GM19099 (cell line): ENCODE measurements around the gene C2CD4C.

Experiments
- POLR2A ChIP-seq: IDR thresholded peaks from 3 replicates; pipeline ENCODE4 v1.6.1; 2011; ENCODE audit warnings: low read depth; ENCODE audit not compliant: insufficient read length; ENCODE audit errors: extremely low read depth

The C2CD4C gene

DNA sequence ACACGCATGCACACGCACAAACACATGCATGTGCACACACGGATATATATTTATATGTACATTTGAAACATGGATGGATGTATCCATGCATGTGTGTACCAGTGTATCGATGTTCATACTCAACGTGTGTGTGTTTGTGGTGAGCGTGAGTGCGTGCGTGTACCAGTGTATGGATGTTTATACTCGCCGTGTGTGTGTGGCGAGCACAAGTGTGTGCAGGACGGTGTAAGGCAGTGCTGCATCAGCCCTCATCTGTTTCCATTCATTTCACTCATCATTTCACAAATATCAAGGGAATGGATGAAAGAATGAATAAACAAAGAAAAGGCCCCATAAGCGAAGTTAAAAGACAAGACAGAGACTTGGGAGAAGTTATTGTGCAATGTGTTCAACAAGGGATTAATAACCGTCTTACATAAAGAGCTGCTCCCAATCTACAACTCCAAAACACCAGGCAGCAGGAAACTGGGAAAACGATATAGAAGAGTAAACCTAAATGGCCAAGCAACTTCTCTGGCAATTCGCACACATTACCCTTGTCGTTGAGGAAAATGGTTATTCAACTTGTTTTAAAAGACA, 42.7 kb downstream of the C2CD4C start:
- no peak for TF ChIP-seq POLR2A

- no peak for TF ChIP-seq POLR2A
These were observed 44.3 kb downstream of the C2CD4C start for GRCh38 chr19:364496-365287.

- no peak for TF ChIP-seq POLR2A
These were observed 46.3 kb downstream of the C2CD4C start for GRCh38 chr19:362683-363082.

DNA sequence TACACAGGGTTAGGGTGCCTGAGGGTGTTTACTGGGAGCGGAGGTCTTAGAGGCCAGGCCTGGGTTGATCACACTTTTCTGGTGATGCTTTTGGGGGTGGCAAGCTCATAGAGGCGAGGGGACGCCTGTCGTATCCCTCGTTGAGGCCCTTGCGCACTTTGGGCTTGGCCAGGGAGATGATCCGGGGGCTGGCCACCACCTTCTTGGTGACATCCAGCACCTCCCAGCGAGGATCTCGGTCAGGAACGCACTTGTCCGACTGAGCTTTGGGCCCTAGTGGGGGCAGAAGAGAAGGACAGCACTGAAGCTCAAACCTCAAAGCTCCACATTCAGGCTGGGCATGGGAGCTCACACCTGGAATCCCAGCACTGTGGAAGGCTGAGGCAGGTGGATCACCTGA, 46.8 kb downstream of the C2CD4C start:
- TF ChIP-seq POLR2A, result no peak

DNA sequence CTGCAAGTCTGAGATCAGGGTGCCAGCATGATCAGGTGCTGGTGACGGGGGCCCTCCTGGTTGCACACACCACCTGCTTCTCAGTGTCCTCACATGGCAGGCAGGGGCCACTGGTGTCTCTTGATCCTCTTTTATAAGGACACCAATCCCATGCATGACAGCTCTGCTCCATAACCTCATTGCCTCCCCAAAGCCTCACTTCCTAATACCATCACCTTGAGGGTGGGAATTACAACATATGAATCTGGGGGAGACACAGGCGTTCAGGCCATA, 49.4 kb downstream of the C2CD4C start:
- no peak for TF ChIP-seq POLR2A
